PC-3 (cell line): Measurements from ENCODE around the gene CD2.

Experiments
- CTCF ChIP-seq: fragments of 300-600 bp; sonication (generic); conservative IDR thresholded peaks from 2 replicates; pipeline ENCODE4 v1.5.1; 2017; ENCODE audit warnings: antibody characterized with exemption, low read depth, mild to moderate bottlenecking, low read length
- EZH2 ChIP-seq: fragments of 300-600 bp; sonication (generic); IDR thresholded peaks from one replicate; pipeline ENCODE4 v1.6.1; 2017; ENCODE audit warnings: antibody characterized with exemption, mild to moderate bottlenecking, low read length; ENCODE audit not compliant: unreplicated experiment

GRCh38 chr1:116770625-116771024 lies 16.4 kb downstream of the CD2 start:
- TF ChIP-seq CTCF (no peak), EZH2 (no peak)
